ENCODE results near the gene DDHD1.

DDHD1 gene

DNA sequence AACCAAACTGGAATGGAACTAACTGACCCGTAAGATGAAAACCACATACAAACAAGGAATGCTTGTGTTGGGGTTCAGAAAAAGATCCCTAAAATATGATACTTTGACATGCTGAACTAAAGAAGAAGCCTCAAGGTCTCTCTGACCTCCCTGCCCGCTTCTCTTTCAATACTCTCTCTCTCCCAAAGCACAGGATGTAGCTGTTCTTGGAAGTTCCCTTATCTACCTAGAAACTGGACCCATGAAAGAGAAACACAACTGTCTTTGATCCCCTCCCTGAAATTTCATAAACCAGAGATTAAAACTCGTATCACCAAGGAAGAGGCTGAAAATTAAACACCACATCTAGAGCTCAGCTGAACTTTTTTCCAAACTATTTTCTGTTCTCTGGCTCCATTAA is 125.6 kb downstream of the DDHD1 start:
- peak in 1 of 5 donors; percentile 39 for DNase-seq

DNA sequence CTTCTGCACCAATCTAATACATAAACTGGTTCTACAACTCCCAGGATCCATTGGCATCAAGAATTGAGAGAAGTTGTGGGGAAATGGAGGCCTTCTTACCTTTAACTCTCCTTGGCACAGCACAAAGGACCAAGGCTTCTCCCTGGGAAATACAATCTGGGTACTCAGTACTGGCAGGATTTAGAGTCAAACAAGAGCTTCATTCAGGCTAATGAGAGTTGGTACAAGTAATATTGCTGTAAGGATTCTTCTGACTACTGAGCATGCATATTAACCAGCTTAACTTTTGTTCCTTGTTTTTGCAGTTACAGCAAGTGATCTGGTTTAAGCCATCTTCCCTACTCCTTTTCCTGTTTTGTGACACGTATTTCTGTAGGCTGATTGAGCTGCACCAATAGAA is 126.1 kb downstream of the DDHD1 start:
- no peak for DNase-seq

GRCh38 chr14:53023325-53023724 is 129.8 kb downstream of the DDHD1 start:
- no peak for DNase-seq

GRCh38 chr14:53022593-53022992 is 130.5 kb downstream of the DDHD1 start:
- DNase-seq, result no peak

DNA sequence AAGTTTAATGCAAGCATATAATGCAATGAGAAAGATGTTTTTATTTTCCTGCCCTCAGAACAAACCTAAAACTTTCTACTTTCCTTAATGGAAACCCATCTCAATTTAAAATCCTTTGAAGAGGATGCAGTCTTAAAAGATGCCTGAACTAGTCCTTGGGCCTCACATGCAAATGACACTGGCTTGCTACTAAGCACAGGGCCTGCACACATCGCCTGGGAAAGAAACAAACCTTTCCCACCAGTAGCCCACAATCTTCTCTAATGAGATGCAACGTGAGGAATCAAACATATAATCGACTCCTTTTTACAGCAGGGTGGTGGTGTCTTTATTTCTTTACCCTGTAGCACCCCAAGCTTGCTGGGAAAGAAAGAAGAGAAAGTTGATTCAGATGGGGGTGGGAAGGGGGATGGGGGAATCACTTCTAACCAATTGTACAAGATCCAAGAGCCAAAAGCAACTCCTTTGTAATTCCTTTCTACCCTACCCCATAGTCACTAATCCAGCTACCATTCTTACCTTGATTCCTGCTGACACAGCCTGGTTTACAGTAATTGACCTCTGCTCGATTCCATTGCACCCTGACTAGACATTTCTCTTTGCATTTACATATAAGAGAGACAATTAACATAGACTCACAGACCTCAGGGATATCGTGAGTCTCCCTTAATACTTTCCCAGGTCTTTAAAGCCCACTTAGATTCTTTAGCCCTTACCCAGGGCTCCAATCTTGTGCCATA is 132.8 kb downstream of the DDHD1 start:
- DNase-seq, result no peak

- DNase-seq, result no peak
These were observed 133.7 kb downstream of the DDHD1 start for GRCh38 chr14:53019406-53019805.

GRCh38 chr14:53017837-53018236 is 135.3 kb downstream of the DDHD1 start:
- DNase-seq, result no peak

DNA sequence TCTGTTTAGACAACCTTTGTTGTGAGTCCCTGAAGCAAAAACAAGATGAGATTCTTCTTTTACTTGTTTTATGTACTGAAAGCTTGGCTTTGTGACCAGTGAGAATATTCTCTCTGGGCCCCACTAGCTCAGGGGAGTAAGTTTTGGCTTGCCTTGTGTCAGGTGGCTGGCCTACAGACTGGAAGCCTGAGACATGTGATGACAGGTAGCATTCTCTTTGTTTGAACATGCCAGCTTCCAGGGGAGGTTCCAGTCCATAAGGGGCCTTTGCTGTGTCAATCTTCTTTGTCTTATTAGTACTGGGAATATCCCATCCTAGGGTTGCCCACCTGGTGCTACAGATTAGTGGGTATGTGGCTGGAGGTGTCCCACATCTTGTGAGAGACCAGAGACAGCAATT is 136.2 kb downstream of the DDHD1 start:
- DNase-seq, result no peak

- no peak for DNase-seq
These were observed 136.6 kb downstream of the DDHD1 start for GRCh38 chr14:53016491-53016890.

DNA sequence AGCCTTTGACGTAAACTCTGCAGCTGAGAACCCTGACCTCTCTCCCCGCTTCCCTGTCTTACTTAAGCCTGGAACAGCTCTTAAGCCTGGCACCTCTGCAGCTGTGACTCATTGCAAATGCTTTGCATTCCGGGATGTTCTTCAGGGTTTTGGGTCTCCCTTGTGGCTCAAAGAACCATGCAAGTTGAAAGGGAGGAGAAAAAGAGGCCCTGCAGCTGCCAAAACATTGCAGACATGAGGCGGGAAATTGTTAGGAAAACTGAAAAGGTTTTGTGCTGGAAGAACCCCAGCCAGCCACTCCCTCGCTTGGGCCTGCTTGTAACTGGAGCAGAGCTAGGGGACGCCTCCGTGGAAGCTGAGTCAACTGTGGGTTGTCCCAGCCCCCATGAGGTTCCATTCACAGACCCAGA is 142.1 kb downstream of the DDHD1 start:
- no peak for DNase-seq

DNA sequence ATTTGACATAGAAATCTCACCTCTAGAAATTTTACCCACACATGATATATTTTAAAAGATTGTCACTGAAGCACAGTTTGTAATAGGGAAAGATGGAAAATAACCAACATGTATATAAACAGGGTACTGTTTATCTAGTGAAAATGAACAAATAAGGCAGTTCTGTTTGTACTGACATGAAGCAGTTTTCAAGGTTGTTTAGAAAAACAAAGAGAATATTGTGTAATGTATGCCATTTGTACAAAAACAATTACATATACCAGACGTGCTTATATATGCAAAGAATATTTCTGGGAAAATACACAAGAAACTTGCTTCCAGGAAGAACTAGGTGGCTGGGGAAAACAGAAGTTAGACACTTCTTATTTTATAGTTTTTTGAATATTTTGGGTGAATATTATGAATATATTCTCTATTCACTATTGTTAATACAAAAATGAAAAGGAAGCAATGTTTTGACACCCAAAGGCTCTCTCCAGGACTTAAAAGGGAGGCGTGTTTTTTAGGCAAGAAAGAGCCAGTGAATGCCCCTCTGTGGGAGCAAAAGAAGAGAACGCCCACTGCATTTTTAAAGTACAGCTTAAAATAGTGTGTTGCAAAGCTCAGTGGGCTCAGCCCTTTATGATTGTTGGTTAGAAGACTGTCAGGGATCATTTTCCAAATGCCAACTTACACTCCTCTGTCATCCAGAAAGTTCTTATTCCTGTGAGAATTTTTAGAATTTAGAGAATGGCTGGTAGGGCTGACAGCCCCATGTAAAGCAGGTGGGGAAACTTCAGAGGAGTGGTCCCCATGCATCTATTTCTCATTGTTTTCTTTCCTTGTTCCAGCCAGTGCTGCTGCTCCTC is 142.7 kb downstream of the DDHD1 start:
- no peak for DNase-seq

DNA sequence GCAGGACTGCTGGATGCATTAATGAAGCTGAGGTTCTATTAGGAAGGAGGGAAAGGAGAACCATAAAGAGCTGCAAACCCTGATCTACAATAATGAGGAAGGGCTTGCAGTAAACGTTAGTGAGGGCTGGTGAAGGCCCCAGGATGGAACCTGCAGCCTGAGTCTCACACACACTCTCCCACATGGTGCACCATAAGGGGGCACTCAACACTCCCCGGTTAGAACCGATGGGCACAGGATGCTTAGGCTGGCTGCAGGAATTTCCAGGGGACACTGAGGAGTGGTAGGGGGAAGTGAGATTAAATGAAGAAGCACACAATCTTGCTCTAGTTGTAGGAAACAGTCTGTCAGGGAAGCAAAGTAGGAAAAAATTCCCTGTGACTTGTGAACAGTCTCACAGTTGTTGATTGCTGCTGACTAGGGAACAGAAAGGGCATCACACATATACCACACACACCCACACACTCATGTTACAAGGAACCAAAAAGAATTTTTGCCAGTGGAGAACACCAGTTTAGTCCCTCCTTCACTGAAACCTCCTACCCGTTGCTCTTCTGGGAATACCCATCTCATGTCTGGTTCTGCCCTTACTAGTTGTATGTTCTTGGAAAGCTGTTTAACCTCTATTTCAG is 146.1 kb downstream of the DDHD1 start:
- no peak for DNase-seq

DNA sequence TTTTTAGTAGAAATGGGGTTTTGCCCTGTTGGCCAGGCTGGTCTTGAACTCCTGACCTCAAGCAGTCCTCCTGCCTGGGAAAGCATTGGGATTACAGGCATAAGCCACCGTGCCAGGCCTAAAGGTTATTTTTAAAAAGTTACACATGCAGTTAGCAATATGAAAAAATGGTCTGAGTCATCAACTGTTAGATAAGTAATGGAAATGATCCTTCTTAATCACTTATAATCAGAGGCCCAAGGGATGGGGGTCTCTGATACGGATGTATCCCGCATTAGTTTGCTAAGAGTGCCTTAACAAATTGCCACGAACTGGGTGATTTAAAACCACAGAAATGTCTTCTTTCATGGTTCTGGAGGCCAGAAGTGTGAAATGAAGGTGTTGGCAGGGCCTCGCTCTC is 148.1 kb downstream of the DDHD1 start:
- DNase-seq, result no peak

GRCh38 chr14:53003776-53004175 is 149.3 kb downstream of the DDHD1 start:
- no peak for DNase-seq

DNA sequence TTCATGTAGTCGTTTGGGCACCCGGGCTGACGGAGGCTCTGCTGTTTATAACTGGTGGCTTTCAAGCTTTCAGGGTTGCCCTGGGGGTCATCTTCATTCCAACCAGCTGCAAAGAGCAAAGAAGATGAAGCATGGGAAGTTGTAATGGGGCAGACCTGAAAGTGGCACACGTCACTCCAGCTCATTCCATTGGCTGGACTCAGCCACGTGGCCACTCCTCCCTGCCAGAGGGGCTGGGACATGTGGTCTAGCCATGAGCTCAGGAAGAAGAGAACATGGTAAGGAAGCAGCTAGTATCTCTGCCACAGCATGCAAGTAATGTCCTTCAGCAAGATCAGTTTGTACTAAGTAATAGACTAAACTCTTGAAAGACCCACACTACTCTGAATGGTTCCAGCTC is 150.5 kb downstream of the DDHD1 start:
- DNase-seq, result no peak

- DNase-seq, result no peak
These were observed 151.2 kb downstream of the DDHD1 start for GRCh38 chr14:53001787-53002378.

DNA sequence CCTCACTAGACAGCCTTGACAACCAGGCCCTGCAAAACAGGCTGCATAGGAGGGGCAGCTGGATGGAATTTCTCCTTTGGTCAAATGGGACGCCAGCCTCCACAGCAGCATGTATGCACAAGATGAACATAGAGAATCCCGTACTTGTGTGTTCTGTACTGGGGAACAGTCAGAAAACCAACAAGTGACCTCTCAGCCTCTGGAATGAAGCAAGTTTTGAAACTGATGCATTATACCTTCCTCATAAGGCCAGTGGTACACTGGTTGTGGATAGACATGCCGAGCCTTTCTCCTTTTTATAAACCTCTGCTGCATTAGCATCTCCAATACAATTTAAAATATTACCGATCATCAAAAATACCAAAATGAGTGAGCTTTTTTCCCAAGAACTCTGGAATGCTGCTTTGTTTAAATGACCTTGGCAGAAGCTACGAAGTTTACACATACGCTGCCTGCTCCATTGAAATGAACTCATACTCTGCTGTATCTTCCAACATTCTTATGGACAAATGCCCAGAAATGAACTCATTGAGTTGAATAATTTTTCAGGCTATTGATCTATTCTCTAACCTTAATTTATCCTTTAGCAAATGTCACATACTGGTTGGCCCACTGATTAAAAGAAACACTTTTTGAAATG is 154.6 kb downstream of the DDHD1 start:
- no peak for DNase-seq

GRCh38 chr14:52996493-52996892 is 156.6 kb downstream of the DDHD1 start:
- DNase-seq, result no peak

DNA sequence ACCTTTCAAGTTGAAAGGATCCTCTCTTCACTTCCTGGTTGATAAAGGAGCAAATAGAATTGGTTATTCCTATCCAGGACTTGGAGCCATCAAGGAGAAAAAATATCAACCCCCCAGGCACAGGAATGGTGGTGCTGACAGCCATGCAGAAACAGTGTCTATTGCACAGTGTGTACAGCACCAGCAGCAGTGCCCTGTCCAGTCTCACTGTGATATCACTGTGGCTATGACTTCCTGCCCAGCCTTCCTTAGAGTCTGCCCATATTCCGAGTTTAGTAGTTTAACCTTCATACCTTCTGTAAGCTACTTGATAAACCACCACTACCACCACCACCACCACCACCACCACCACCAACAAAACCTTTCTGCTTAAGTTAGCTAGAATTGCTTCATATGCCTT is 157.1 kb downstream of the DDHD1 start:
- DNase-seq, result no peak

DNA sequence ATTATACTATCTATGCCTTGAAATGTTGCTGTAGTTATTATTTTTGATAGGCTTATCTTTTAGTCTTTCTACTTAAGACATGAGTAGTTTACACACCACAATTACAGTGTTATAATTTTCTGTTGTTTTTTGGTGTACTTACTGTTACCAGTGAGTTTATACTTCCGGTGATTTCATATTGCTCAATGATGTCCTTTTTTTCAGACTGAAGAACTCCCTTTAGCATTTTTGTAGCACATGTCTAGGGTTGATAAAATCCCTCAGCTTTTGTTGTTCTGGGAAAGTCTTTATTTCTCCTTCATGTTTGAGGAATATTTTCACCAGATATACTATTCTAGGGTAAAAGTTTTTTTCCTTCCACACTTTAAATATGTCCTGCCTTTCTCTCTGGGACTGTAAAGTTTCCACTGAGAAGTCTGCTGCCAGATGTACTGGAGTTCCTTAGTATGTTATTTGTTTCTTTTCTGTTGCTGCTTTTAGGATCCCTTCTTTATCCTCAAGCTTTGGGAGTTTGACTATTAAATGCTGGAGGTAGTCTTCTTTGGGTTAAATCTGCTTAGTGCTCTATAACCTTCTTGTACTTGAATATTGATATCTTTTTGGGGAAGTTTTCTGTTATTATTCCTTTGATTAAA is 160.8 kb downstream of the DDHD1 start:
- no peak for DNase-seq

- no peak for DNase-seq
These were observed 165.0 kb downstream of the DDHD1 start for GRCh38 chr14:52988139-52988538.

- DNase-seq, result no peak
These were observed 165.6 kb downstream of the DDHD1 start for GRCh38 chr14:52987514-52987913.

Measured in T-helper 1 cell (primary cell).